CD4-positive, alpha-beta T cell (primary cell): ENCODE results near the gene ZNF519. TPM values are rescaled to one million over a fixed set of nuclear protein-coding genes. Genes with fewer than 3 reads are reported as not detected.
"Not testable (repeated sequence)": the region's sequence is repeated elsewhere in the genome, so short reads cannot be mapped to it uniquely, and the experiment has no call there.

Experiments used
- ATAC-seq: fragments of 200-7000 bp; cut with Tn5 transposase; one replicate; pipeline ENCODE4 v1.10.0; 2022; ENCODE audit warnings: mild to moderate bottlenecking; ENCODE audit not compliant: poor library complexity
- CTCF ChIA-PET: fragments of 350-600 bp; sonication (Branson Sonifier 250); formaldehyde crosslinking; loops from one replicate; lab custom pipeline; 2021; ENCODE audit warnings: antibody characterized with exemption, inconsistent platforms; lab: Charles Lee
- POLR2A ChIA-PET: fragments of 350-600 bp; sonication (Branson Sonifier 250); formaldehyde crosslinking; loops from one replicate; lab custom pipeline; 2021; ENCODE audit warnings: antibody characterized with exemption, inconsistent platforms; lab: Charles Lee
- DNase-seq, 14 experiments: peaks; one replicate each; pipeline ENCODE4 v3.0.0-alpha.2; 2013 to 2020; ENCODE audit warnings: mixed read lengths in 2 of 14
- H3K27ac ChIP-seq, 2 donors: one replicate each; pipeline versions ENCODE4 v1.5.1 to v1.7.0; 2013; ENCODE audit warnings: low read length in 2 of 2, low read depth in 1 of 2, mild to moderate bottlenecking in 1 of 2
- H3K27me3 ChIP-seq, 2 experiments: 1 replicate in 1 of 2; 2 replicates in 1 of 2; pipeline versions ENCODE4 v1.6.1 to v1.7.0; 2013; ENCODE audit warnings: low read length in 2 of 2, control low read depth in 1 of 2, mild to moderate bottlenecking in 1 of 2, moderate library complexity in 1 of 2; ENCODE audit not compliant: insufficient read depth in 2 of 2, control insufficient read depth in 1 of 2
- H3K36me3 ChIP-seq: one replicate; pipeline ENCODE4 v1.6.1; 2013; ENCODE audit warnings: low read length, control low read depth; ENCODE audit not compliant: insufficient read depth
- H3K4me1 ChIP-seq: one replicate; pipeline ENCODE4 v1.6.1; 2013; ENCODE audit warnings: low read length, control low read depth; ENCODE audit not compliant: insufficient read depth
- H3K4me3 ChIP-seq: one replicate; pipeline ENCODE4 v1.5.1; 2013; ENCODE audit warnings: mild to moderate bottlenecking, low read length, moderate library complexity
- H3K9me3 ChIP-seq, 2 experiments: 1 replicate in 1 of 2; 2 replicates in 1 of 2; pipeline versions ENCODE4 v1.6.1 to v1.7.0; 2013; ENCODE audit warnings: low read length in 2 of 2, mild to moderate bottlenecking in 2 of 2, control low read depth in 1 of 2, moderate library complexity in 1 of 2; ENCODE audit not compliant: control insufficient read depth in 1 of 2, insufficient read depth in 1 of 2
- H3K27ac Mint-ChIP-seq: one replicate; pipeline ENCODE4 v1.8.0; 2020; ENCODE audit warnings: mixed read lengths
- H3K27me3 Mint-ChIP-seq: one replicate; pipeline ENCODE4 v1.8.0; 2021; ENCODE audit warnings: mixed read lengths
- H3K36me3 Mint-ChIP-seq: one replicate; pipeline ENCODE4 v1.8.0; 2021; ENCODE audit warnings: low read depth, mixed read lengths
- H3K4me1 Mint-ChIP-seq: one replicate; pipeline ENCODE4 v1.8.0; 2021; ENCODE audit warnings: low read depth, mixed read lengths
- H3K4me3 Mint-ChIP-seq: one replicate; pipeline ENCODE4 v1.8.0; 2020; ENCODE audit warnings: mild to moderate bottlenecking, mixed read lengths
- H3K9me3 Mint-ChIP-seq: one replicate; pipeline ENCODE4 v1.8.0; 2020; ENCODE audit warnings: mixed read lengths
- intact Hi-C, 2 experiments: fragments of 100-400 bp; cut with DNase I in 1 of 2; cut with micrococcal nuclease in 1 of 2; formaldehyde crosslinking; loops; one replicate each; pipeline versions ENCODE4 v1.15.1 to v1.9.0; 2023 to 2025; cut with DNase I, micrococcal nuclease
- polyA plus RNA-seq, 2 donors: library from polyadenylated mRNA; unstranded; fragments of 120-200 nt; gene quantifications; one replicate each; pipeline ENCODE4 v1.2.1, GENCODE V29; 2013
- total RNA-seq, 174 experiments: library from RNA in 2 of 174; stranded (reverse) in 2 of 174; gene quantifications; one replicate each; pipeline ENCODE4 v1.2.3 and lab custom pipeline; 2021 to 2026
- TF ChIP-seq, protein P1 (sequence below): fragments of 200-600 bp; IDR thresholded peaks from one replicate; pipeline ENCODE4 v1.8.0; 2022; ENCODE audit warnings: antibody characterized with exemption, mild to moderate bottlenecking

ZNF519 gene
- total RNA-seq (10 to 100 TPM in 1 of 2 experiments, 1 to 10 TPM in 1; 8.3 to 10.4 TPM), total RNA-seq (lab: John Stamatoyannopoulos, UW) (1.1 to 23.5 (median 9.5) reads per million in 172 experiments)
- polyA plus RNA-seq (2013, experiment 1 of 2): 6.1 TPM
- 6.0 TPM for polyA plus RNA-seq (2013, experiment 2 of 2)

- POLR2A ChIA-PET, H3K27ac ChIP-seq, CTCF ChIA-PET, H3K9me3 ChIP-seq, H3K36me3 Mint-ChIP-seq, H3K27me3 Mint-ChIP-seq, H3K4me1 ChIP-seq, H3K27me3 ChIP-seq, H3K9me3 Mint-ChIP-seq, intact Hi-C loops, H3K36me3 ChIP-seq: not testable (repeated sequence)
- DNase-seq (peak; percentile 76 to 96 (median 82)), ATAC-seq (peak; percentile 99)
- H3K27ac Mint-ChIP-seq: peak within 1 kb of the TSS; percentile 91
- H3K4me3 Mint-ChIP-seq: peak within 1 kb of the TSS; percentile 96
- H3K4me3 ChIP-seq: peak within 1 kb of the TSS; percentile 68
- peaks cover 37% of the 10 kb centered on the region for H3K4me1 Mint-ChIP-seq
Measured at GRCh38 chr18:14132271-14132700, at the start of gene ZNF519. Gene ZNF519, minus strand, starts transcription at chr18:14132435. Its CDS starts 158 bp downstream, at chr18:14132277.

GRCh38 chr18:14179306-14179705, 47.1 kb upstream of the ZNF519 start:
- H3K4me1 Mint-ChIP-seq: peaks cover 14% of the 10 kb centered on the region
- H3K27me3 Mint-ChIP-seq: no peaks in the 10 kb centered on the region
- ATAC-seq (peak; percentile 29), DNase-seq (peak in 4 of 14 experiments; percentile 22 to 41 (median 32))
- peak overlapping the region; percentile 63 for H3K27ac Mint-ChIP-seq
- Histone ChIP-seq H3K36me3 (no peaks in the 10 kb centered on the region), H3K4me3 (peak overlapping the region; percentile 60), H3K27ac (no peak overlapping the region), H3K9me3 (no peaks in the 10 kb centered on the region), H3K4me1 (peaks cover 9% of the 10 kb centered on the region), H3K27me3 (no peaks in the 10 kb centered on the region)
- CTCF ChIA-PET: interaction anchor here (0.5 kb wide), 1 partner anchor 1231 kb away, joined by 3 read pairs; no protein-coding TSS in a partner anchor
- intact Hi-C loops: no loop called here
- no peaks in the 10 kb centered on the region for H3K9me3 Mint-ChIP-seq
- peak overlapping the region; percentile 96 for H3K4me3 Mint-ChIP-seq
- TF ChIP-seq, protein P1, sequence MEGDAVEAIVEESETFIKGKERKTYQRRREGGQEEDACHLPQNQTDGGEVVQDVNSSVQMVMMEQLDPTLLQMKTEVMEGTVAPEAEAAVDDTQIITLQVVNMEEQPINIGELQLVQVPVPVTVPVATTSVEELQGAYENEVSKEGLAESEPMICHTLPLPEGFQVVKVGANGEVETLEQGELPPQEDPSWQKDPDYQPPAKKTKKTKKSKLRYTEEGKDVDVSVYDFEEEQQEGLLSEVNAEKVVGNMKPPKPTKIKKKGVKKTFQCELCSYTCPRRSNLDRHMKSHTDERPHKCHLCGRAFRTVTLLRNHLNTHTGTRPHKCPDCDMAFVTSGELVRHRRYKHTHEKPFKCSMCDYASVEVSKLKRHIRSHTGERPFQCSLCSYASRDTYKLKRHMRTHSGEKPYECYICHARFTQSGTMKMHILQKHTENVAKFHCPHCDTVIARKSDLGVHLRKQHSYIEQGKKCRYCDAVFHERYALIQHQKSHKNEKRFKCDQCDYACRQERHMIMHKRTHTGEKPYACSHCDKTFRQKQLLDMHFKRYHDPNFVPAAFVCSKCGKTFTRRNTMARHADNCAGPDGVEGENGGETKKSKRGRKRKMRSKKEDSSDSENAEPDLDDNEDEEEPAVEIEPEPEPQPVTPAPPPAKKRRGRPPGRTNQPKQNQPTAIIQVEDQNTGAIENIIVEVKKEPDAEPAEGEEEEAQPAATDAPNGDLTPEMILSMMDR: no peak
- POLR2A ChIA-PET: interaction anchor here (1.0 kb wide), 1 partner anchor 11 kb away, joined by 3 read pairs; no protein-coding TSS in a partner anchor
- peaks cover 4% of the 10 kb centered on the region for H3K36me3 Mint-ChIP-seq

DNA sequence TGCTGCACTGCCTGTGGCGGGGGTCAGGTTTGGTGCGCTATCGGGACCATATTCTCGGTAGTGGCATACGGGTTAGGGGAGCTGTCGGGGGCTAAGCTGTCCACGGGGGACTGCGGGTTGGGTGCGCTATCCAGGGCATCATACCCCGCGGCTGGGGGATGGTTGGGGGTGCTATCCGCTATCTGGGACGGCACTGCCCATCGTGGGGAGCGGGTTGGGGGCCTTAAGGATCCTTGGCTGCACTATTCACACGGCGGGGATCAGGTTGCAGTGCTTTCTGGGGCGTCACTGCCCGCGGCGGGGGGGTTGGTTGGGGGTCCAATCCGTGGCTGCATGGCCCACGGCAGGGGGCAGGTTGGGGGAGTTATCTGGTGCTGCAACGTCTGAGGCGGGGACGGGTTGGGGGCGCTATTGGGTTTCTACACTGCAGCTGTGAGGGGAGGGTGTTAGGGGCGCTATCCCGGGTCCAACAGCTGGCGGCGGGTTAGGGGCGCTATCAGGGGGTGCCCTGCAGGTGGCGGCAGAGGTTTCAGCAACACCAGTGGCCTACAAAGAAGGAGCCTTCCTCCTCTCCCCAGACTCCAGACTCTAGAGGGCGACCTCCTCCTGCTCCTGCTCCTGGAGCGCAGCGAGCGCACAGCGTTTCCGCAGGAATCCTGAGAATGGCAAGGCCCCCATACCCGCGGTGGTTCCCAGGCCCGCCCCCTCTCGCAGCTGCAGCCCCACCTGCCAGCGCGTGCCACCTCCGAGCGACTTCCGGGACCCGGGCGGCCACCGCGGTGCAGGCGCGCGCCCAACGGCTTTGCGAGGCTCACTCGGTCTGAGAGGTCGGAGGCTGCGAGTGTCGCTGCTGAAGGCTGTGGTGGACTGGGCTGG, 46.3 kb upstream of the ZNF519 start:
- H3K27ac ChIP-seq, H3K4me1 ChIP-seq, intact Hi-C loops, H3K9me3 Mint-ChIP-seq, H3K36me3 ChIP-seq, H3K27me3 Mint-ChIP-seq, H3K27me3 ChIP-seq, H3K36me3 Mint-ChIP-seq, H3K9me3 ChIP-seq: not testable (repeated sequence)
- POLR2A ChIA-PET: interaction anchor here (1.0 kb wide), 1 partner anchor 11 kb away, joined by 3 read pairs; no protein-coding TSS in a partner anchor
- TF ChIP-seq, protein P1: peak; percentile 64
- DNase-seq (peak; percentile 61 to 88 (median 74)), ATAC-seq (peak; percentile 83)
- H3K27ac Mint-ChIP-seq: peak overlapping the region; percentile 63
- peak overlapping the region; percentile 60 for H3K4me3 ChIP-seq
- H3K4me1 Mint-ChIP-seq: peaks cover 14% of the 10 kb centered on the region
- CTCF ChIA-PET: interaction anchor here (0.5 kb wide), 1 partner anchor 1230 kb away, joined by 3 read pairs; no protein-coding TSS in a partner anchor
- peak overlapping the region; percentile 96 for H3K4me3 Mint-ChIP-seq

- H3K4me3 ChIP-seq, ATAC-seq, H3K36me3 Mint-ChIP-seq, CTCF ChIA-PET, H3K27me3 Mint-ChIP-seq, intact Hi-C loops, H3K27ac ChIP-seq, H3K27ac Mint-ChIP-seq, H3K9me3 Mint-ChIP-seq, H3K27me3 ChIP-seq, H3K4me1 ChIP-seq, H3K9me3 ChIP-seq, POLR2A ChIA-PET, H3K36me3 ChIP-seq: not testable (repeated sequence)
- H3K4me3 Mint-ChIP-seq: peak overlapping the region; percentile 96
- peaks cover 14% of the 10 kb centered on the region for H3K4me1 Mint-ChIP-seq
- peak in 2 of 14 experiments; percentile 21 to 33 for DNase-seq
Measured at GRCh38 chr18:14177540-14178320, 45.5 kb upstream of the ZNF519 start.

- H3K9me3 Mint-ChIP-seq, H3K9me3 ChIP-seq, H3K27me3 Mint-ChIP-seq, H3K4me1 ChIP-seq, H3K4me3 ChIP-seq, CTCF ChIA-PET, H3K36me3 ChIP-seq, POLR2A ChIA-PET, H3K27me3 ChIP-seq, ATAC-seq, H3K27ac ChIP-seq, DNase-seq, intact Hi-C loops, H3K27ac Mint-ChIP-seq, H3K36me3 Mint-ChIP-seq, H3K4me3 Mint-ChIP-seq: not testable (repeated sequence)
- peaks cover 14% of the 10 kb centered on the region for H3K4me1 Mint-ChIP-seq
Measured at GRCh38 chr18:14175404-14175803, 43.2 kb upstream of the ZNF519 start.
